GM20431 (cell line): ENCODE results near the gene CLDN2.
"Not testable (repeated sequence)": the region's sequence is repeated elsewhere in the genome, so short reads cannot be mapped to it uniquely, and the experiment has no call there.

Source experiments
- in situ Hi-C: fragments of 300-500 bp; cut with MseI, MboI; formaldehyde crosslinking; loops from one replicate; pipeline ENCODE4 v1.15.0; 2020; ENCODE audit warnings: low sequenced_read_pairs; ENCODE audit not compliant: unreplicated experiment

The CLDN2 gene

GRCh38 chrX:106919932-106920452 lies at the start of gene CLDN2:
CLDN2 (plus strand) TSS chrX:106920402; CDS start chrX:106928229, 7,827 bp downstream.
- in situ Hi-C loops, result no loop called here

- in situ Hi-C loops, result not testable (repeated sequence)
Measured at GRCh38 chrX:106872796-106873195, 47.4 kb upstream of the CLDN2 start.

GRCh38 chrX:106874075-106874474 lies 46.1 kb upstream of the CLDN2 start:
- in situ Hi-C loops, result no loop called here

- in situ Hi-C loops, result no loop called here
Measured at GRCh38 chrX:106875151-106875550, 45.1 kb upstream of the CLDN2 start.

GRCh38 chrX:106889468-106889867 lies 30.7 kb upstream of the CLDN2 start:
- in situ Hi-C loops, result no loop called here

GRCh38 chrX:106891762-106892460 lies 28.3 kb upstream of the CLDN2 start:
- in situ Hi-C loops, result no loop called here

- in situ Hi-C loops, result no loop called here
Measured at GRCh38 chrX:106894392-106894909, 25.8 kb upstream of the CLDN2 start.

GRCh38 chrX:106894978-106895452 lies 25.2 kb upstream of the CLDN2 start:
- in situ Hi-C loops, result no loop called here

- in situ Hi-C loops, result no loop called here
Measured at GRCh38 chrX:106897259-106897658, 22.9 kb upstream of the CLDN2 start.

GRCh38 chrX:106898462-106898861 lies 21.7 kb upstream of the CLDN2 start:
- in situ Hi-C loops, result no loop called here

GRCh38 chrX:106899276-106899675 lies 20.9 kb upstream of the CLDN2 start:
- in situ Hi-C loops, result no loop called here

- in situ Hi-C loops, result no loop called here
Measured at GRCh38 chrX:106899841-106900240, 20.4 kb upstream of the CLDN2 start.

- in situ Hi-C loops, result no loop called here
Measured at GRCh38 chrX:106901341-106901740, 18.9 kb upstream of the CLDN2 start.

GRCh38 chrX:106901781-106902219 lies 18.4 kb upstream of the CLDN2 start:
- in situ Hi-C loops, result no loop called here

GRCh38 chrX:106902684-106903083 lies 17.5 kb upstream of the CLDN2 start:
- in situ Hi-C loops, result no loop called here

GRCh38 chrX:106903291-106903824 lies 16.8 kb upstream of the CLDN2 start, which contains the start of gene RIPPLY1:
RIPPLY1 (minus strand) TSS chrX:106903341; CDS start chrX:106903287, 54 bp downstream.
- in situ Hi-C loops, result no loop called here

GRCh38 chrX:106903856-106904528 lies 16.2 kb upstream of the CLDN2 start:
- in situ Hi-C loops, result no loop called here

GRCh38 chrX:106905064-106905708 lies 15.0 kb upstream of the CLDN2 start:
- in situ Hi-C loops, result no loop called here

GRCh38 chrX:106906361-106906760 lies 13.8 kb upstream of the CLDN2 start:
- in situ Hi-C loops, result no loop called here

- in situ Hi-C loops, result no loop called here
Measured at GRCh38 chrX:106912864-106913263, 7.3 kb upstream of the CLDN2 start.
